HG03139 (cell line): ENCODE results near the gene COL17A1.

ENCODE experiments used
- ATAC-seq: cut with Tn5 transposase; IDR thresholded peaks from one replicate; pipeline ENCODE4 v1.9.1; 2021; ENCODE audit not compliant: unreplicated experiment

Gene COL17A1

DNA sequence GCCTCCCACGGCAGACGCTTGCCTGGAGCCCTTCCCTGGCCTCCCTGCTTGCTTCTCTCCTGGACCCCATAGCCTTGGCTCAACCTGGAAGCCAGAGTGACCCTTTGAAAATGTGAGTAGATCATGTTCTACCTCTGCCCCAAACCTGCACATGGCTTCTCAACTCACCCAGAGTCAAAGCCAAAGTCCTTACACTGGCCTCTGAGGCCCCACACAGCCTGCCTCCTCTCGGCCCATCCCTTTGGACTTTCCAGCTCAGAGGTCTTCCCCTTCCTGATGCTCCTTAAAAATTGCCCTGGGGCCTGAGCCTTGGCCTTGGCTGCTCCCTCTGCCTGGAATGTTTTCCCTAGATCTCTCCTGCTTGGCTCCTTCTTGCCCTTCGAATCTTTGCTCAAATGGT, 32.5 kb downstream of the COL17A1 start:
- ATAC-seq: no peak

DNA sequence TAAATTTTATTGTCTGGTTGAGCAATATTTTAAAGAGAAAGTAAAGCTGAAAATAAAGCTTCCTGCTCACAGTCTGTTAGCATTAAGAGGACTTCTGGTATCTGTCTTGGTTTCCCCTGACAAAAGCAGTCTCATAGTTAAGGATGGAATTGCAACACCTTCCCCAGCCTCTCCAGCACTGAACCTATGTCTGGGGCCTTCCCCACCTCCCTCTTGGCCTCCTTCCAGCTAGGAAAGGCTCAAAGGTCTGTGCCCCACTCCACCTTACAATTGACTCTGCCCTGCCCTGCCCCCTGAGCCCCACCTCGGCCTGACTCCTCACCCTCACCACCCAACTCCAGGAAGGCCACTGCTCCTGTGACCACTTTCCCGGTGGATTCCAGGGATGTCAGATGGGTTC, 33.2 kb downstream of the COL17A1 start:
- ATAC-seq: no peak

DNA sequence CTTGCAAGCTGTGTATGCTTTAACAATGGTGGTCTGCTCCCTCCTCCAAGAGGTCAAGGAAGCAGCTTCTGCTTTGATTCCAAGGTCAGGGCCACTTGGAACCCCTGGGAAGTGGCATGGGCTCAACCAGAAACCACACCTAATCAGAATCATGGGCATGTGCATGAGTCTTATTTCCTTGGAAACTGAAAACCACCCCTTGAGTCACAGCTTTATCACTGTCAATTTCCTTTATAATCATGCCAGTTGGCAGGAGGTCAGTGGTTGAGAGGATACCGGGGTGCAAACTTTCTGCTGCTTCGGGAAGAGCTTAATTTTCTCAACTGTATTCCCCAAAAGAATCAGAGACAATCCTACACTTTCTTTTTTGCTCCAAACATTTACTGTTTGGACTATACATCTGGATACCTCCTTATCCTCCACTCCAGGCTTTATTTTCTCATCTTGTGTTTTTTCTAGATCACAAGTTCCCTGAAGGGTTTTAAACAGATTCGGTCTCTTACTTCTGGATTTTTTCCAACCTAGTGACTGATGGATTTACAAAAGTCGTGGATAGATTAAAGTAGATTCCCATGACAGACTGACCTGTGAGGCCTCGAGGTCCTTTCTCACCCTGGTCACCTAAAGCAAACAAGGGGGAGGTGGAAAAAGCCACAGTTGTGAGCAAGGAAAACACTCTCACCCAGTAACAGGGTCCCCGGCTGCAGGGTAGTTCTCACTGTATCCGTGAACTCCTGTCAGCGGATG, 36.0 kb downstream of the COL17A1 start:
- ATAC-seq: no peak

DNA sequence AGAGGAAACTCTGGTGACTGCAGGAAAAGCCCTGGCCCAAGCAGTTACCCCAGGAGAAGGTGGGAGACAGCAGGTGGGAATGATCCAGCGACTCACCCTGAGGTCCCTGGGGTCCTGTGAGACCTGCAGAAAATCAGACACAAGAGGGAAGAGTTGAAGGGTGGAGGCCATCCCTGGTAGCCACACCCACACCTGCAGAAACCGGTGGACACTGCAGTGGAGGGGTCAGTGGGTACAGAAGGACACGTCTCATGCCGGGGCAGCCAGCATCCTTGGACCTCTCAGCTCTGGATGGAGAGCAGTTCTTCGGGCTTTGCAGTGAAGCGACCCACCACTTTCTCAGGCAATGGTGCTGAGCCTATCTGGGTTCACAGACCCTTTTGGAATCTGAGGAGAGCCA, 39.0 kb downstream of the COL17A1 start:
- ATAC-seq: no peak

DNA sequence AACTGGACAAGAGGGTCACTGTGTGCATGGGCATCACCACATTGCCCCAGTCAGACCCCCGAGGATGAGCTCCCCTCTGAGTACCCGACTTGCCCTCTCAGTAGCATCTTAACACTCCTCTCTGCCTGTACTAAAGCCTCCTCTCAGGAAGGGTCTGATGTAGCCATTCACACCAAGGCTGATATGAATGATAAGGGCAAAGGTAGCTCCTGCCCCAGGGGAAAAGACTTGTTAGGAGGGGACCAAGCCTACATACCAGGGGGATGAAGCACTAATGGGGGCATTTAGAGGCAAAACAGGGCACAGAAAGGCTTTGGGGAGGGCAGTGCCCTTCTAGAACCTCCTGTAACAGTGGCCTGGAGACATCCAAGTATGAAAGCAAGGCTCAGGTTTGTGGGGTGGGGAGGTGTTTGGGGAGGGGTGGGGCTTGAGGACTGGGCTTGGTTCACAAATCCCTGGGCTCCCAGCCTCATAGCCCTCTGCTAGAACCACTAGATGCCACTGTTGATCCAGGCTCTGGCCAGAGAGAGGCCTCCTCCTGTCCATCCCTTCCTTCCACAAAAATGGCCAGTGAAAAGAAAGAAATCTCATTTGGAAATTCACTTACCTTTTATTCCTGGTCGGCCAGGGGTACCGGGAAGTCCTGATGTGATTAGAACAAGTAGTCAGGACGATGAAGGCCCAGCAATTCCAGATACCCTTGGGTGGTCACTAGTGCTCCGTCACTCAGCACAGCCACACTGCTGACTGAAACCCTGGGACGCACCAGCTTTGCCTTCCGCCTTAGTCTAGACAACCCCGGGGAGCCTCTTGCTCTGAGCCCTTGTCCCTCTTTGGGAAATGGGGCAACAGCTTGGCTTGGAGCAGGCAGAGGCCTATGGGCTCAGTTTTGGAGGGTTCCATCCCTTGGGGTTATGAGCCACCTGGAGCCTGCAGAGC, 40.3 kb downstream of the COL17A1 start:
- no peak for ATAC-seq

DNA sequence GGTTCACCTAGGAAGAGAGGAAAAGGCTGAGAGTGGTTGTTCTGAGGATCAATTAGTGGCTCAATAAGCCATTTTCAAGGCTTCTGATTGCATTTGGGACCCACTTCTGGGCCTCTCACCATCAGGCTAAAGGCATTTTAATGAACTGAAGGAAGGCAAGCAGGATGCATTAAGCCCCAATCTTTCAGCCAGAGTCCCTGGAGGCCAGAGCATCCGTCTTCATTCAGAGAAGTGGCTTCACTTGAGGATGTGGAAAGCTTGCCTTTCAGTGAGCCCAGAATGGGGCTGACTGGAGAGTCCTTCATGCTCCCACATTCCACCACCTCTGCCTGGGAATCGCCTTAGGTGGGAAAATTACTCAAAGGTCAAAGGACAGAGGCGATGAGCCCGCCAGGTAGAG, 41.8 kb downstream of the COL17A1 start:
- no peak for ATAC-seq

DNA sequence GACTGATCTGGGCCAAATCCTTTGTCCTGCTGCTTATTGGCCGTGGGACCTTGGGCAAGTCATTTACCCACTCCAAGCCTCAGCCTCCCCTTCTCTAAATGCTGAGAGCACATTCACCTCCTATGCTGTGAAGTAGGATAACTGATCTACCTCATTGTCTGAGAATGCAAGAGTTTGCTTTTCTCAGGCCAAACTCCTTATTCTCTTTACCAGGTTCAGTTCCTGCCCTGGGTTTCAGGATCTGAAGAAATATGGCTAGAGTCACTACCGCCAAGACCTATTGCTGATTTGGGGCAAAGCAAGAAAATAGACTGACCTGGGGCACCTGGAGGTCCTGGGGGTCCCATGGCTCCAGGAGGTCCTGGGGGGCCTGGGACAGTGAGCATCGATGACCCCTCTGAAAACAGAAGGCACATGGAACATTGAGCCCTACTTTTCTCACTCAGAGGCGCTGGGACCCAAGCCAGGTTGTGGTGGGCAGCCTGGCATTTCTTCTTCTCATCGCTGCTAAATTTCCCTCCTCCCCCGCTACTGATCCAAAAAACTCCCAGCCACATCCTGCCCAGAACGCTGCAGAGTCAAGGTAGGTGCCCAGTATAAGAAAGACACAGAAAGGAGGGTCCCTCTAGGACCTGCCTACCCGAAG, 42.4 kb downstream of the COL17A1 start:
- ATAC-seq: no peak

DNA sequence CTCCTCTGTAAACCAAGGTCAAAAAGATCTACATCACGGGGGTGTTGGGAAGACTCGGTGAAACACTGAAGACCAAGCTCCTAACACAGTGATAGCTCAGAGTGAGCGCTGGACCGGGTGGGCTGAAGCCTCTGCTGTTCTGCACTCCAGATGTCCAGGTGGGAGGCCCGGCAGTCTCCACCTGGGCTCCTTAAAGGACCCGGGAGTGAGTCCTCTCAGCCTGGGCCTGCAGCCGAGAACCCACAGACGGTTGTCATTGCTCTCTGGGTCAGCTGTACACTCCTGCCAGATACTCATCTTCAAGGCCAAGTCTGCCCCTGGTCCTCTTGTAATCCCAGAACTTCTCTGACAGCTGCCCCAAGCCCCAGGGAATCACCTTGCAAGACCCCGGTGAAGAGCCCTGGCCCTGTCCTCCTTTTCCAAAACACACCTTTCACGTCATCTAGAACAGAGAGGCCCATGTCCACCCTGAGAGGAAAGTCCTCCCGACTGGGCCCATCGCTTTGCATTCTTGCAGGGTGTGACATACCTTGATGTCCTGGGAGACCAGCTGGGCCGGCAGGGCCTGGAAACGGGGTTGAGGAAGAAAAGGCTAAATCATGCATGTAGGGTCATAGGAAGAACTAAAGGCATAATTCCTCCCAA, 43.7 kb downstream of the COL17A1 start:
- ATAC-seq: no peak

DNA sequence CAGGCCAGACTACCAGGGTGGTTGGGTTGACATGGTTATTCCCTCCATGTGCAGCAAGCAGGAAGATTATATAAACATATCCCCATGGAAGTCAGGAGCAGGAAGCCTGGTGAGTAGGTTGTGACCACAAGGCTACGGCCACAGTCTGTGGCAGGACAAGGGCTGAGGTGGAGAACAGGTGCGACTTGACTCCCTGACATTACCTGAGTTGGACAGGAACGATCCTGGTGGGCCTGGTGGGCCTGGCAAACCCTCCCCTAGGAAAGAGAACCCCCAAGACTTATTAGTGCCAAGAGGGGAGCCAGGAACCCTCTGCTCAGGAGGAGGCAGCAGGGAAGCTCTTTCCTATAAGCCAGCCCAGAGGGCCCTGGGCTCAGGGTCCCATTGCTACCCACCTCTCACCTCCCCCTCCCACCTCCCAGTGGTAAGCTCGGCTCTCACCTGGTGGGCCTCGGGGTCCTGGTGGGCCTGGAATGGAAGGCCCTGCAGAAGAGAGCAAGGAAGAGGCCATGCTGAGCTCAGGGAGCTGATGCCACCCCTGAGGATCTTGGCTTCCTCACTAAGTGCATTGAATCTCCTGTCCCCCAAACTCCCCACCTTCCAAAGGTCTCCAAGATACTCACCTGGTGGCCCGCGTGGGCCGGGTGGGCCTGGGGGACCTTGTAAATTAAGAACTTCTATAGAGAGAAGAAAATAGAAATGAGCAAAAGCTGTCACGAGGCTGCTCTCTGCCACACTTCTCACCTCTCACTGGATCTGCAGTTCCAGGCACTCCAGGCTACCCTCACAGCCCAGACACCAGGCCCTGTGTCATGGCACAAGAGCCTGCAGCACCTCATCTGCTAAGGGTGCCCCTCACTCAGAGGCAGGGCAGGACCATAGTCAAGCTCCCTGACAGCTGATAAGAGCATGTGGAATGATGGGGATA, 44.6 kb downstream of the COL17A1 start:
- ATAC-seq: no peak

DNA sequence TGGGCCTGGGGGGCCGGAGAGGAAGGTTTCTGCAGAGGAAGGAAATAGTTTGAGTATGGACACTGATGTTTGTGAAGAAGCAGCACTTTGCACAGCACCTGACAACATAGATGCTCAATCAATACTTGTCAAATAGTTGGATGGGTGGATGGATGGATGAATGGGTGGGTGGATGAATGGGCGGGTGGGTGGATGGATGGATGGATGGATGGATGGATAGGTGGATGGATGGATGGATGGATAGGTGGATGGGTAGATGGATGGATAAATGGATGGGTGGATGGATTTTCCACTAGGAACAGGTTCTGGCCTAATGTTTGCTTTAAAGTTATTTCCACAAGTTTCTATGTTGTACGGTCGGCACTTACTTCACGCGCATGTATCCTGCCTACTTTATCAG, 45.3 kb downstream of the COL17A1 start:
- no peak for ATAC-seq

DNA sequence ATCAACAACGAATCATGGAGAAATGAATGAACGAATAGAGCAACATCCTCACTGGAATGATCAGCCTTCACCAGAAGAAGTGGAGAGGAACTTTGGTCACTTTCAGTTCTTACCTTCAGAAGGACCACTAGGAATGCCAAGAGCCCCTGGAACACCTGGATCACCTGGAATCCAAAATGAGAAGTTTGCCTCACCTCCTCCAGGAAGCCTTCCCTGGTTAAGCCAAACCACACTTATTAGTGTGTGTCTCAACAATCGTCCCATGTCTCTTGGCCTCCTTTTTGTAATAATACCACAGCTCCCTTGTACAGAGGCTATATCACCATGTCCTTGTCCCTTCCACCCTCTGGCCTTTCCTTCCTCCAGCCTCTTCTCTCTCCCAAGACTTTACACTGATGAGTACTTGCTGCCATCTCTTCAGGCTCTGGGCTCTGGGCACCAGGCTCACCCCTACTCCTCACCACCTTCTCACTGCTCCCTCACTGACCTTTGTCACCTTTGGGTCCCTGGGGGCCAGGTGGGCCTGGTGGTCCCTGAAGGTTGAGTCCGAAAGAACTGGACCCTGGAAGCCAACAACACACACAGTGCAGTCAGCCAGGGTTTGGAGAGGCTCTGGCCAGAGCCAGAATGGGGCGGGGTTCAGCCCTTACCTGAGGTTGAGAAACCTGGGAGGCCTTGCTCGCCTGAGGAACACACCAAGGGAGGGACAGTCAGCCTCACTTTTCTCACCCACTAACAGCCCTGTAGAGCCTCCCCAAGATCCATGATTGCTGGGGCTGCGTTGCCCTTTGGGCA, 46.5 kb downstream of the COL17A1 start:
- ATAC-seq: no peak

DNA sequence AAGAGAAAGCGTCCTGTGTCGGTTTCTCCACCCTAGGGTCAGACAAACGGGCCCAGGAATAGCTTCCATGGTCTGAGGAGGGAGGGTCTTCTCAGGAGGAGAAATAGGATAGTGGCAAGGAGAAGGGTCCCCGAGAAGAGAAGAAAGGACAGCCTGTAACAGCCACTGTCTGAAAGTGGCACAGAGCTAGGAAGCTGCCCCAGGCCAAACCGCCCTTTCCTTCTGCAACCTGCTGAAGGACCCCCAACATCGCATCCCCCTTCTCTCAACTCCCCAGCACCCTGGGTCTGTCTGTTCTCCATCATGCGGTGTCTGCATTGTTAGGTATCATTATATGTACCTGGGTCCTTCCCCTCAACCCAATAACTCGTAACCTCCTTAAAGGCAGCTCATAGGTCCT, 47.1 kb downstream of the COL17A1 start:
- no peak for ATAC-seq

DNA sequence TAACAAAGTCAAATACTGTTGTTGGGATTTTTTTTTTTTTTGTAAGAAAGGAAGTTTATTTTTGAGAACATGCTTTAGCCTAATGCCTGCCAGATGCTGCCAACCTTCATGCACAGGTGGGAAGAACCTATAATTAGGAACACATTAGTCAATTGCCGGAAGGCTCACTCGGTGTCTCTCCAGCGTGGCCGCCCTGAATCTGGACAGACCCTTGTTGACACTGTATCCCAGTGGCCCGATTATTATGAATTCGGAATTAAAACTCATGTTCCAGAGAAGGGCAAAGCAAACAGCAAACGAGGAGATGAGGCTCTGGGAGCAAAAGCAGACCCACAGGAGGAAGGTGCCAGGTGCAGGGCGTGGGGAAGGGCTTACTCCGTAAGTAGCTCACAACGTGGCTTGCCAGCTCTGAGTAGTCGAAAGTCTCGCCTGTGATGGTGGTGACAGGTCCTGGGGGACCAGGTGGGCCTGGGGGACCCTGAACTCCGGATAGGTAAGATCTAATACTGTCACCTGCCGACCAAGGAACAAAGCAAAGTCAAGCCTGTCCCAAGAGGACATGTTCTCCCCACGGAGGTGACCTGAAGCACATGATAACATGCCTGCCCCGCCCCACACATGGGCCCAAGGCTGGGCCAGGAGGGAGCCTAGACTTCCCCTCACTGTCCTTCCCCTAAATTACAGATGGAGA, 48.3 kb downstream of the COL17A1 start:
- ATAC-seq: no peak

DNA sequence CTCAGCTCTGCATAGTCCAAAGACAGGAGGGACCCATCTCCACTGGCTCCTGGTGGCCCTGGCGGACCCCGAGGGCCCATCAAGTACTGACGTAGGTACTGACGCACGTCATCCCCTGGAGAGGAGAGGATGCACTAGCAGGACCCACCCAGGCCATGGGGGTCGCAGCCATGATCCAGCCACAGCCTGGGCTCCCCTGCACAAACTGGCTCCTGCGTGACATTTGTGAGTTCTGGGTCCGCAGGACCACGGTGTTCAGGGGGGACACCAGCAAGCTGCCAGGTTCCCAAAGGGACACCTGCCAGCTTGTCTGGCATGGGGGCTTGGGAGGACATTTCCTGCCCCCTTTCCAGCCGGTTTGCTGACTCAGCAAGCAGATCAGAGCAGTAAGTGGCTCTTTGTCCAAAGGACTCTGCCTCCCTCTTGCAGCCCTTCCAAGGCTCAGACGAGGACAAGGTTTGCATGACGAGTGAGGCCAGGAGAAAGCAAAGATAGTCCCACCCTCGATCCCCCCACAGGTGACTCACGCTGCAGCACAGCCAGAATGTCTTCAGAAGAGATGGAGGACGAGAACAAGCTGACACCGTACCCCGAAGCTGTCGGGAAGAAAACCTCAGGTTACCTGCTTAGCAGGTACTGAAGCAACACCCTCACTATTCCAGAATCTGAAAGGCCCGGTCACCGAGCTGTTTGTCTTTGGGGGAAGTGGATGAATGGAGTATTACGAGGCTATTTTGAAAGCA, 49.0 kb downstream of the COL17A1 start:
- ATAC-seq: no peak

DNA sequence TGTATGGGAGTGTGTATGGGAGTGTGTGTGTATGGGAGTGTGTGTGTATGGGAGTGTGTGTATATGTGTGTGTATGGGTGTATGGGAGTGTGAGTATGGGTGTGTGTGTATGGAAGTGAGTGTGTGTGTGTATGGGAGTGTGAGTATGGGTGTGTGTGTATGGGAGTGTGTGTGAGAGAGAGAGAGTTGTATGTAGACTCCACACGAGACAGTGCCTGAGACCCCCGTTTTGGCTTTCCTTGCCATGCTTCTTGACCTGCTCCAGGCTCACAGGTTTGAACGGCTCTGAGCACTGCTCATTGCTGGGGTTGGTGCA, 49.7 kb downstream of the COL17A1 start:
- ATAC-seq: no peak

DNA sequence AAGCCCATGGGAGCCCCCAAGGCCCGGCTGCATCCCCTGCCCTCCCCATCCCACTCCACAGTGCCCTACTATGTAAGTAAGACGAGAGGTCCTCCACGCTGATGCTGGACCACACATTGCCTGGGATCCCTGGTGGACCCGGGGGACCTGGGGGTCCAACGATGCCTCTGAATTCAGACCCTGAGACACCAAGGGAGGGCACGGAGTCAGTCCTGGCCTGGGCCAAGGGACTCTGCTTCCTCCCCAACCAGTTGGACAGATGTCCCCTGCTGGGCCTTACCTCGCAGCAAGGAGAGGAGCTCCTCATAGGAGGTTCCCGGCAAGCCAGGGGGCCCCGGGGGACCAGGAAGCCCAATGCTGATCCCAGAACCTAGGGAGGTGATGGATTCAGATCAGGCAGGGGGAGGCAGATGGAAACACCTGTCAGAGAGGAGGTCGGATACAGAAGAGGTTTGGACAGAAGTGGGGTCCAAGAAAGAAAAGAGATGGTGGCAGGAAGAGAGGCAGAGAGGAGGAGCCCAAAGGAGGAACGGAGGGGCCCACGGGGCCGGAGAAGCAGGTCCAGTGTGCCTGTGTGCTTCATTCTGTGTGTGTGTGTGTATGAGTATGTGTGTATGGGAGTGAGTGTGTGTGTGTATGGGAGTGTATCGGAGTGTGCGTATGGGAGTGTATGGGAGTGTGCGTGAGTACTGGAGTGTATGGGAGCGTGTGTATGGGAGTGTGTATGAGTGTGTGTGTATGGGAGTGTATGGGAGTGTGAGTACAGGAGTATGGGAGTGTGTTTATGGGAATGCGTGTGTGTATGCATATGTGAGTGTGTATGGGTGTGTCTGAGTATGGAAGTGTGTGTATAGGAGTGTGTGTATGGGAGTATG, 50.2 kb downstream of the COL17A1 start:
- ATAC-seq: no peak
